Uterus (tissue), 2 donors: ENCODE measurements around the gene HID1.

Experiments
- CTCF ChIP-seq, 4 experiments: fragments of 200-600 bp in 2 of 4; fragments of 450-650 bp in 2 of 4; sonication (generic) in 2 of 4; IDR thresholded peaks; one replicate each; pipeline ENCODE4 v1.5.1; 2016 to 2019; ENCODE audit warnings: antibody characterized with exemption in 4 of 4, mild to moderate bottlenecking in 2 of 4, moderate library complexity in 1 of 4
- POLR2A ChIP-seq, 2 donors: fragments of 450-650 bp; IDR thresholded peaks; one replicate each; pipeline ENCODE4 v1.6.1; 2016; ENCODE audit warnings: antibody characterized with exemption in 2 of 2, mild to moderate bottlenecking in 1 of 2, moderate library complexity in 1 of 2

GRCh38 chr17:74921026-74921681, 51.4 kb downstream of the HID1 start:
- TF ChIP-seq POLR2A (IDR thresholded peaks at IDR 0.05) (no peak), CTCF (IDR thresholded peaks at IDR 0.05) (no peak)
